ENCODE measurements around the gene POR. TPM values are rescaled to one million over a fixed set of nuclear protein-coding genes. Genes with fewer than 3 reads are reported as not detected.
A peak's percentile ranks its signal among the peaks of the same experiment; 100 is the strongest.

POR gene
- total and polyA plus RNA-seq, 2 of the 13 experiments (the other 11 are each of a cell fraction or from before 2014, with no cell fraction given): 145 to 266 TPM

DNA sequence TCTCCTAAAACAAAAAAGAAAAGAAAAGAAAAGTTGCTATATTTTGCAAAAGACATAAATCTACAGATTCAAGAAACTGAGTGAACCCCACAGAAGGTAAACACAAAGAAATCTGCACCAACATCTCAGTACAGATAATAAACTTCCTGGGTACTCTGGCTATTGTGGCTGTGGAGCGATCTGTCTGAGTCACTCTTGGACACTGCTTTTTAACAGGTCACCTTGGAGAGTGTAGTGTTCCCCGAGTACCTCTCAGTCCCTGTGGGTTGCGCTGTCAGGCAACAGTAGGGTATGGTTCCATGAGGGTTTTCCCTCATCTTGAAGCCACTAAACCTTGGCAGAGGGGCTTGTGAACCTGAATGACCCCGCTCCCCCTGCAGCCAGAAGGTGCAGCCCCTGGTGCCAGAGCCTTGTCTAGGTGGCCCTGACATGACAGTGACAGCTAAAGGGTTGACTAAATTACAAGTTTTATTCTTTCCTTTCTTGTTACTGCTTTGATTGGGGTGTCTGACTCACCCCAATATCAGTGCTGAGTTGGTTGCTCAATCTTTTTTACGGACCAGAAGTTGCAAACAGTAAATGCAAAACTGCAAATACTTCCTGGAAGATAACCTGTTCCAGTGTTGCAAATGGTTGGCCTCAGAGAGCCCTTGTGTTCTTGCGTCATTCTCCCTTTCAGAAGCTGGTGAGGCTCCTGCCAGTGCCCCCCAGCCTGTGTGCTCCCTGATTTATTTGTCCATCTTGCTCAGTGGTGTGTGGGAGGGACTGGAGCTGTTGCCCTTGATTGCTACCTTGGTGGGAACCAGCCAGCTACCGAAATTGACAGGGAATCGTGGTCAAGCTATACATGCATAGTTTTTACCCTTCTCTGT lies 30.6 kb downstream of the POR start (continued):
- TF ChIP-seq SMAD3 (CRISPR knock-in tag; IDR thresholded peaks at IDR 0.05) (peak; percentile 49; the same call in 1 of the 2 replicates), GFI1 (CRISPR knock-in tag; IDR thresholded peaks at IDR 0.05; ENCODE audit: borderline replicate concordance) (no peak; the same call in 1 of the 2 replicates), HMG20A (CRISPR knock-in tag; IDR thresholded peaks at IDR 0.05; ENCODE audit: borderline replicate concordance) (0 out of 2 replicates have a peak, but pooled peaks have one; percentile 46), ZGPAT (CRISPR knock-in tag; IDR thresholded peaks at IDR 0.05) (peak; percentile 40; the same call in 1 of the 2 replicates), RBFOX2 (IDR thresholded peaks at IDR 0.05; ENCODE audit: low read depth, low read length) (no peak), ZNF3 (CRISPR knock-in tag; IDR thresholded peaks at IDR 0.05) (no peak), ZBTB20 (CRISPR knock-in tag; IDR thresholded peaks at IDR 0.05; ENCODE audit: borderline replicate concordance, low read depth) (no peak), TBP (CRISPR knock-in tag; IDR thresholded peaks at IDR 0.05) (no peak), SKI (IDR thresholded peaks at IDR 0.05; ENCODE audit: partially characterized antibody) (no peak), ZNF546 (CRISPR knock-in tag; conservative IDR thresholded peaks at IDR 0.05) (no peak), ZSCAN29 (CRISPR knock-in tag; conservative IDR thresholded peaks at IDR 0.05) (no peak), NR1H2 (CRISPR knock-in tag; IDR thresholded peaks at IDR 0.05; ENCODE audit: borderline replicate concordance, low read depth) (no peak), ZNF674 (CRISPR knock-in tag; IDR thresholded peaks at IDR 0.05; ENCODE audit: low read depth) (no peak), JUN (CRISPR knock-in tag; IDR thresholded peaks at IDR 0.05) (no peak), NFKBIZ (CRISPR knock-in tag; IDR thresholded peaks at IDR 0.05) (peak; percentile 87; the same call in 1 of the 2 replicates), RFX1 (IDR thresholded peaks at IDR 0.05) (no peak), HIC2 (CRISPR knock-in tag; IDR thresholded peaks at IDR 0.05; ENCODE audit: low read depth) (no peak), ZNF143 (CRISPR knock-in tag; IDR thresholded peaks at IDR 0.05) (no peak), GABPB1 (CRISPR knock-in tag; IDR thresholded peaks at IDR 0.05) (no peak), TAF15 (IDR thresholded peaks at IDR 0.05; ENCODE audit: low read depth, low read length, poor library complexity, severe bottlenecking) (no peak), PRPF4 (IDR thresholded peaks at IDR 0.05; ENCODE audit: low read depth, low read length, poor library complexity, severe bottlenecking) (no peak), ATRX (CRISPR knock-in tag; IDR thresholded peaks at IDR 0.05; ENCODE audit: borderline replicate concordance) (no peak), ZNF672 (CRISPR knock-in tag; IDR thresholded peaks at IDR 0.05) (no peak), HNRNPL (IDR thresholded peaks at IDR 0.05; ENCODE audit: low read depth, low read length) (no peak), RELA (CRISPR knock-in tag; IDR thresholded peaks at IDR 0.05) (no peak), FOXJ3 (CRISPR knock-in tag; IDR thresholded peaks at IDR 0.05; ENCODE audit: borderline replicate concordance) (peak; percentile 59; the same call in 1 of the 2 replicates), TFDP1 (CRISPR knock-in tag; IDR thresholded peaks at IDR 0.05; ENCODE audit: borderline replicate concordance) (no peak)
